Measurements from ENCODE around the gene RASGRP1.

GRCh38 chr15:38577424-38577987 lies 12.9 kb upstream of the RASGRP1 start:
- TF ChIP-seq, protein P1, sequence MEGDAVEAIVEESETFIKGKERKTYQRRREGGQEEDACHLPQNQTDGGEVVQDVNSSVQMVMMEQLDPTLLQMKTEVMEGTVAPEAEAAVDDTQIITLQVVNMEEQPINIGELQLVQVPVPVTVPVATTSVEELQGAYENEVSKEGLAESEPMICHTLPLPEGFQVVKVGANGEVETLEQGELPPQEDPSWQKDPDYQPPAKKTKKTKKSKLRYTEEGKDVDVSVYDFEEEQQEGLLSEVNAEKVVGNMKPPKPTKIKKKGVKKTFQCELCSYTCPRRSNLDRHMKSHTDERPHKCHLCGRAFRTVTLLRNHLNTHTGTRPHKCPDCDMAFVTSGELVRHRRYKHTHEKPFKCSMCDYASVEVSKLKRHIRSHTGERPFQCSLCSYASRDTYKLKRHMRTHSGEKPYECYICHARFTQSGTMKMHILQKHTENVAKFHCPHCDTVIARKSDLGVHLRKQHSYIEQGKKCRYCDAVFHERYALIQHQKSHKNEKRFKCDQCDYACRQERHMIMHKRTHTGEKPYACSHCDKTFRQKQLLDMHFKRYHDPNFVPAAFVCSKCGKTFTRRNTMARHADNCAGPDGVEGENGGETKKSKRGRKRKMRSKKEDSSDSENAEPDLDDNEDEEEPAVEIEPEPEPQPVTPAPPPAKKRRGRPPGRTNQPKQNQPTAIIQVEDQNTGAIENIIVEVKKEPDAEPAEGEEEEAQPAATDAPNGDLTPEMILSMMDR (IDR thresholded peaks at IDR 0.05): no peak
- no peak for TF ChIP-seq POLR2A (IDR thresholded peaks at IDR 0.05)
